ENCODE results near the gene NSF. TPM values are rescaled to one million over a fixed set of nuclear protein-coding genes. Genes with fewer than 3 reads are reported as not detected.

The NSF gene
- polyA plus RNA-seq, 2 of the 4 experiments (the other 2 are of a cell fraction): 30.1 to 63.1 TPM

DNA sequence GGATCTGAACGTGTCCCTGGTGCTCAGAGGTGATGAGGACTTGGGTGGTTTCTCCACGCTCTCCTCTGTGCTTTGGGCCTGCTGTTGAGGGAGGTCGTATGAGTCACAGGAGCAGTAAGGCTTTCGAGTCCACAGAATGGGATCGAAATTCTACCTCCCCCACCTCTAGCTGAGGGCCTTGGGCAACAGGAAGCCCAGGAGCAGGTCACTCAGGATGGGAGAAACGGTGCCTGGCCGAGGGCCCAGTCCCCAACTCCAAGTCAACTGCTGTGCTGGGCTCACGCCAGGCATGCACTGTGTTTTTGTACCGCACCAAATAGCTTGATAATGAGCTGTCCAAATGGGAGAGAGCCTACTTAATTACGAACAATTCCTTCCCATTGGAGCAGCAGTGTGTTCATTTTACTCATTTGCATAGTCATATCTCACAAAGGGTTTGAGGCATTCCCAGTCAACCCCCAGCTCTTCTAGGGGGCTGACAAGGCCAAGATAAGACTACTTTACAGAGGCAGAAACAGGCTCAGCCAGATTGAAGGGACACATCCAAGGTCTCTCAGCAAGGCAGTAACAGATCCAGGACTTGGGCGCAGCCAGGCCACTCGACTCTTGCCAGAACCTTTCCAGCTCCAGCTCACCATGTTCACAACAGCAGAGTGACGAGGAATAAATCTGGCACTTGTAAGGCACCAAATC lies 174.4 kb downstream of the NSF start:
- TF ChIP-seq SMC3 (IDR thresholded peaks at IDR 0.05) (no peak), GATA3 (IDR thresholded peaks at IDR 0.05; ENCODE audit: borderline replicate concordance) (no peak)
- 56% methylated on average over 13 of the region's 13 CpGs for WGBS (ENCODE audit: missing lambda C conversion rate)
- H3K4me3 ChIP-seq: no peak overlapping the region
- ChIA-PET CTCF (interaction anchor here (1.0 to 3.0 kb wide), 7 partner anchors 8 to 78 kb away, joined by 3 to 14 read pairs (median 3); no protein-coding TSS in a partner anchor), POLR2A (no interaction called here)
- no peaks in the 10 kb centered on the region for H3K9me3 ChIP-seq
- H3K4me1 ChIP-seq: peaks cover 23% of the 10 kb centered on the region
- ATAC-seq (peak; percentile 44 to 59; a peak in 4 of 6 replicates), FAIRE-seq (no peak), DNase-seq (ENCODE audit: low read depth in 1 of 2, low spot score in 1 of 2) (no peak)
- H3K27ac ChIP-seq: peak overlapping the region; percentile 17 to 65; a peak in 4 of 6 replicates
- H3K4me2 ChIP-seq: peak overlapping the region; percentile 39

DNA sequence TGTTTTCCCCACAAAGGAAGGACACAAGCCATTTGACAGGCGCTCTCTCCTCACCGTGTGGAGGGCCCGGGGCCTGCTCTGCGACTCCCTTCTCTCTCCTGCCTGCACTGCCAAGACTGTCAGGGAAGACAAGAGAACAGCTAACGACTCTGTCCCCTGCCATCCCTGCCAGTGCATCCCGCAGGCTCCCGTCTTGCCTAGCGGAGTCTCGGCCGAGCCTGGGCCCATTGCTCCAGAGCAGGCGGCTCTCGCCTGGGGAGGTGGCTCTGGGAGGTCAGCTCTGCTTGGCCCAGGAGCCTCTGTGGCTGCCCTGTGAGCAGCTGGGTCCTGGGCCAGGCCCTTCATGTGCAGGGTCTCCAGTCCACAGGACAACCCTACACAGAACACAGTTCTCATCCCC lies 175.0 kb downstream of the NSF start:
- peaks cover 29% of the 10 kb centered on the region for H3K4me1 ChIP-seq

DNA sequence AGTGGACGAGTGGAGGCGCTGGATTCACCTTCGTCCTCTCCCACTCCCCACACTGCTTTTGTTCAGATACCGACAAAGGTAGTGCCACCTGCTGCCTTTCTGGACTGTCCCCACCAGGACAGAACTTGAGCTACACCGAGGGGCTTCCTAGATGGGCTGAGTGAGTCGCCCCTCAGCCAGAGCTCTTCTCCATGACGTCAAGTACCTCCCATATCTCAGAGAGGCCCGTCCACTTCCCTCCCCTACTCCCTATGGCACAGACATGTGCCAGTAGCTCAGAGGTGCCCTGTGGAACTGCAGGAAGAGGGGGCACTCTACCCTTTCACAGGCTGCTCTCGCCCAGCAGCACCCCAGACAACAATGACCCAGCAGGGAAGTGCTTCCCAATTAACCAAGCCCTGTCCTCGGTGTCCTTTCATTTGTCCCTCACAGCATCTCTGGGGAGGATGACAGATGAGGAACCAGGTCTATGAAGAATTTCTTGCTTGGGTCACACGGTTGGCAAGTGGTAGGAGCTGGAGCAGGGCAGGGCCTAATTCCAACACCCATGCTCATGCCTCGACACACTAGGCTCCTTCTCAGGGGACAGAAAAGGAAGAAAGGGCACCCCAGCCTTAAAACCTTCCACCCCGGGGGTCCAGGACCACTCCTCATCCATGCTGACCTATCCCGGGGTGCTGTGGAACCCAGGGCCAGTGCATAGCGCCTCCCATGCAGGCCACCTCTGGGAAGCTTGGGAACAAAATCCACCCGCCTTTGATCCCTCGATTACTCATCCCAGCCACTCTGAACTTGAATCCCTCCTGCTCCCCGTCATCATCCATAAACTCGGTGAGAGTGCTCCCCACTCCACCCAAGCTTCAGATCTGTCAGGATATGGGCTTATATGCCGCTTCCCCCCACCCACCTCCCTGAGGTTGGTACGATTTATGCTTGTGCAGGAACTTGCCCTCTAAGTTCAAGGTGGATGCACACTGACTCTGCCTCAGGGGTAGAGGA lies 176.3 kb downstream of the NSF start:
- peak in 1 of 2 experiments; percentile 13; a peak in 2 of 6 replicates for ATAC-seq
- H3K27ac ChIP-seq: no peak overlapping the region
- ChIA-PET POLR2A (no interaction called here), CTCF (interaction anchor here (0.6 to 3.0 kb wide), 13 partner anchors 10 to 76 kb away, joined by 3 to 14 read pairs (median 3); no protein-coding TSS in a partner anchor)
- no peak overlapping the region for H3K4me3 ChIP-seq
- 85% methylated on average over 21 of the region's 21 CpGs for WGBS (ENCODE audit: missing lambda C conversion rate)
- FAIRE-seq: no peak
- peaks cover 32% of the 10 kb centered on the region for H3K4me1 ChIP-seq
- H3K9me3 ChIP-seq: no peaks in the 10 kb centered on the region
- H3K4me2 ChIP-seq: no peak overlapping the region
- DNase-seq (ENCODE audit: low read depth in 1 of 2, low spot score in 1 of 2): no peak
- TF ChIP-seq NR3C1 (IDR thresholded peaks at IDR 0.05) (no peak), MYC (IDR thresholded peaks at IDR 0.05; ENCODE audit: borderline replicate concordance, low read length) (no peak), TFCP2L1 (CRISPR knock-in tag; IDR thresholded peaks at IDR 0.05) (no peak), ZFP36 (IDR thresholded peaks at IDR 0.05; ENCODE audit: borderline replicate concordance, partially characterized antibody) (no peak), POLR2A (IDR thresholded peaks at IDR 0.05; ENCODE audit: low read length) (no peak), NPAS2 (CRISPR knock-in tag; IDR thresholded peaks at IDR 0.05; ENCODE audit: borderline replicate concordance) (no peak), RFX5 (IDR thresholded peaks at IDR 0.05) (no peak), CBX2 (IDR thresholded peaks at IDR 0.05; ENCODE audit: borderline replicate concordance, low read depth) (no peak), BHLHE40 (IDR thresholded peaks at IDR 0.05; ENCODE audit: low read depth, low read length) (no peak), FOSL2 (IDR thresholded peaks at IDR 0.05) (no peak), FOSL2 (CRISPR knock-in tag; IDR thresholded peaks at IDR 0.05) (no peak)
- TF ChIP-seq, protein P1, sequence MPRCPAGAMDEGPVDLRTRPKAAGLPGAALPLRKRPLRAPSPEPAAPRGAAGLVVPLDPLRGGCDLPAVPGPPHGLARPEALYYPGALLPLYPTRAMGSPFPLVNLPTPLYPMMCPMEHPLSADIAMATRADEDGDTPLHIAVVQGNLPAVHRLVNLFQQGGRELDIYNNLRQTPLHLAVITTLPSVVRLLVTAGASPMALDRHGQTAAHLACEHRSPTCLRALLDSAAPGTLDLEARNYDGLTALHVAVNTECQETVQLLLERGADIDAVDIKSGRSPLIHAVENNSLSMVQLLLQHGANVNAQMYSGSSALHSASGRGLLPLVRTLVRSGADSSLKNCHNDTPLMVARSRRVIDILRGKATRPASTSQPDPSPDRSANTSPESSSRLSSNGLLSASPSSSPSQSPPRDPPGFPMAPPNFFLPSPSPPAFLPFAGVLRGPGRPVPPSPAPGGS (IDR thresholded peaks at IDR 0.05): no peak
- TF ChIP-seq, protein P2, sequence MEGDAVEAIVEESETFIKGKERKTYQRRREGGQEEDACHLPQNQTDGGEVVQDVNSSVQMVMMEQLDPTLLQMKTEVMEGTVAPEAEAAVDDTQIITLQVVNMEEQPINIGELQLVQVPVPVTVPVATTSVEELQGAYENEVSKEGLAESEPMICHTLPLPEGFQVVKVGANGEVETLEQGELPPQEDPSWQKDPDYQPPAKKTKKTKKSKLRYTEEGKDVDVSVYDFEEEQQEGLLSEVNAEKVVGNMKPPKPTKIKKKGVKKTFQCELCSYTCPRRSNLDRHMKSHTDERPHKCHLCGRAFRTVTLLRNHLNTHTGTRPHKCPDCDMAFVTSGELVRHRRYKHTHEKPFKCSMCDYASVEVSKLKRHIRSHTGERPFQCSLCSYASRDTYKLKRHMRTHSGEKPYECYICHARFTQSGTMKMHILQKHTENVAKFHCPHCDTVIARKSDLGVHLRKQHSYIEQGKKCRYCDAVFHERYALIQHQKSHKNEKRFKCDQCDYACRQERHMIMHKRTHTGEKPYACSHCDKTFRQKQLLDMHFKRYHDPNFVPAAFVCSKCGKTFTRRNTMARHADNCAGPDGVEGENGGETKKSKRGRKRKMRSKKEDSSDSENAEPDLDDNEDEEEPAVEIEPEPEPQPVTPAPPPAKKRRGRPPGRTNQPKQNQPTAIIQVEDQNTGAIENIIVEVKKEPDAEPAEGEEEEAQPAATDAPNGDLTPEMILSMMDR (IDR thresholded peaks at IDR 0.05): no peak

More for the DNA sequence above, 175.0 kb downstream of the NSF start:
- DNase-seq (ENCODE audit: low read depth in 1 of 2, low spot score in 1 of 2) (no peak), ATAC-seq (peak in 1 of 2 experiments; percentile 4; a peak in 1 of 6 replicates), FAIRE-seq (no peak)
- ChIA-PET POLR2A (no interaction called here), CTCF (interaction anchor here (1.0 to 3.0 kb wide), 7 partner anchors 9 to 77 kb away, joined by 3 to 14 read pairs (median 3); no protein-coding TSS in a partner anchor)
- TF ChIP-seq NR3C1 (IDR thresholded peaks at IDR 0.05): no peak
- TF ChIP-seq ZNF302 (CRISPR knock-in tag; IDR thresholded peaks at IDR 0.05): no peak
- TF ChIP-seq, protein P3, sequence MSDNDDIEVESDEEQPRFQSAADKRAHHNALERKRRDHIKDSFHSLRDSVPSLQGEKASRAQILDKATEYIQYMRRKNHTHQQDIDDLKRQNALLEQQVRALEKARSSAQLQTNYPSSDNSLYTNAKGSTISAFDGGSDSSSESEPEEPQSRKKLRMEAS (IDR thresholded peaks at IDR 0.05): no peak
- TF ChIP-seq TFCP2L1 (CRISPR knock-in tag; IDR thresholded peaks at IDR 0.05): no peak
- TF ChIP-seq HOXA7 (CRISPR knock-in tag; IDR thresholded peaks at IDR 0.05): no peak
- no peak for TF ChIP-seq EP300 (IDR thresholded peaks at IDR 0.05)
- TF ChIP-seq MAZ (IDR thresholded peaks at IDR 0.05; ENCODE audit: borderline replicate concordance, low read depth, low read length): no peak
- TF ChIP-seq RNF2 (IDR thresholded peaks at IDR 0.05; ENCODE audit: borderline replicate concordance, low read depth): no peak
- TF ChIP-seq KDM5A (IDR thresholded peaks at IDR 0.05): no peak
- TF ChIP-seq, protein P4, sequence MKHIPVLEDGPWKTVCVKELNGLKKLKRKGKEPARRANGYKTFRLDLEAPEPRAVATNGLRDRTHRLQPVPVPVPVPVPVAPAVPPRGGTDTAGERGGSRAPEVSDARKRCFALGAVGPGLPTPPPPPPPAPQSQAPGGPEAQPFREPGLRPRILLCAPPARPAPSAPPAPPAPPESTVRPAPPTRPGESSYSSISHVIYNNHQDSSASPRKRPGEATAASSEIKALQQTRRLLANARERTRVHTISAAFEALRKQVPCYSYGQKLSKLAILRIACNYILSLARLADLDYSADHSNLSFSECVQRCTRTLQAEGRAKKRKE (CRISPR knock-in tag; IDR thresholded peaks at IDR 0.05; ENCODE audit: low read depth): no peak
- no peak for TF ChIP-seq KDM1A (IDR thresholded peaks at IDR 0.05; ENCODE audit: low read depth)
- TF ChIP-seq POLR2AphosphoS2 (conservative IDR thresholded peaks at IDR 0.05; ENCODE audit: low read length): no peak
- TF ChIP-seq, protein P2 (IDR thresholded peaks at IDR 0.05): no peak
- WGBS (ENCODE audit: missing lambda C conversion rate): 94% methylated on average over 12 of the region's 12 CpGs
- Histone ChIP-seq H3K4me3 (no peak overlapping the region), H3K9me3 (no peaks in the 10 kb centered on the region), H3K4me2 (0 out of 3 replicates have a peak overlapping the region, but pooled peaks have one; percentile 39), H3K27ac (peak overlapping the region; percentile 14 to 65; a peak in 3 of 6 replicates)
